SK-N-SH (cell line): ENCODE measurements around the gene CD36. TPM values are rescaled to one million over a fixed set of nuclear protein-coding genes. Genes with fewer than 3 reads are reported as not detected.
A peak's percentile ranks its signal among the peaks of the same experiment; 100 is the strongest.

ENCODE experiments used
- CTCF ChIA-PET: fragments of 300-600, 350-600 bp; formaldehyde crosslinking; extraction: SDS; loops from one replicate; lab custom pipeline; 2021; lab: Yijun Ruan, JAX
- POLR2A ChIA-PET: fragments of 350-600 bp; sonication (Branson Sonifier 250); formaldehyde crosslinking; extraction: SDS; loops from one replicate; lab custom pipeline; 2020; ENCODE audit warnings: antibody characterized with exemption, inconsistent platforms; lab: Yijun Ruan, JAX
- DNase-seq: peaks from one replicate; pipeline ENCODE4 v3.0.0; 2012
- H2AFZ ChIP-seq: fragments of 200-600 bp; sonication (generic); 2 replicates; pipeline ENCODE4 v1.8.1; 2016; ENCODE audit warnings: antibody characterized with exemption, mild to moderate bottlenecking, low read depth
- H3F3A ChIP-seq: fragments of 200-600 bp; sonication (generic); replicated peaks from 2 replicates; pipeline ENCODE3; 2016; ENCODE audit warnings: antibody characterized with exemption, mild to moderate bottlenecking; ENCODE audit not compliant: insufficient read depth
- H3K27ac ChIP-seq, 2 experiments: fragments of 200-500 bp in 1 of 2; fragments of 200-600 bp in 1 of 2; sonication (Bioruptor generic) in 1 of 2; sonication (generic), shearing (Covaris generic) in 1 of 2; 2 replicates each; pipeline versions ENCODE4 v1.5.1 to v1.6.1; 2014 to 2016; ENCODE audit warnings: low read depth in 2 of 2, inconsistent platforms in 1 of 2, low read length in 1 of 2, mild to moderate bottlenecking in 1 of 2, mixed read lengths in 1 of 2
- H3K27me3 ChIP-seq: fragments of 200-600 bp; sonication (generic), shearing (Covaris generic); 2 replicates; pipeline ENCODE4 v1.6.1; 2016; ENCODE audit warnings: mixed run types; ENCODE audit not compliant: insufficient read depth
- H3K36me3 ChIP-seq, 2 experiments: fragments of 200-500 bp in 1 of 2; fragments of 200-600 bp in 1 of 2; sonication (Bioruptor generic) in 1 of 2; sonication (generic) in 1 of 2; replicated peaks in 1 of 2; 2 replicates each; pipeline versions ENCODE3 to v1.5.1; 2014 to 2016; ENCODE audit warnings: low read length in 1 of 2, mild to moderate bottlenecking in 1 of 2; ENCODE audit not compliant: insufficient read depth in 2 of 2, control insufficient read depth in 1 of 2
- H3K4me1 ChIP-seq, 2 experiments: fragments of 200-500 bp in 1 of 2; fragments of 200-600 bp in 1 of 2; sonication (Bioruptor generic) in 1 of 2; sonication (generic), shearing (Covaris generic) in 1 of 2; 2 replicates each; pipeline versions ENCODE4 v1.5.1 to v1.6.1; 2014 to 2016; ENCODE audit warnings: low read depth in 1 of 2, low read length in 1 of 2, mixed run types in 1 of 2; ENCODE audit not compliant: insufficient read depth in 2 of 2, control insufficient read depth in 1 of 2
- H3K4me2 ChIP-seq: fragments of 200-600 bp; sonication (generic), shearing (Covaris generic); 2 replicates; pipeline ENCODE4 v1.6.1; 2017; ENCODE audit warnings: mixed run types
- H3K4me3 ChIP-seq, 2 experiments: fragments of 200-500 bp in 1 of 2; fragments of 200-600 bp in 1 of 2; sonication (Bioruptor generic) in 1 of 2; sonication (generic), shearing (Covaris generic) in 1 of 2; 2 replicates each; pipeline versions ENCODE4 v1.5.1 to v1.8.1; 2014 to 2016; ENCODE audit warnings: low read depth in 2 of 2, inconsistent platforms in 1 of 2, low read length in 1 of 2, mild to moderate bottlenecking in 1 of 2, mixed read lengths in 1 of 2, moderate library complexity in 1 of 2
- H3K79me2 ChIP-seq: fragments of 200-600 bp; sonication (generic); 2 replicates; pipeline ENCODE4 v1.8.1; 2017; ENCODE audit warnings: mild to moderate bottlenecking; ENCODE audit not compliant: insufficient read depth
- H3K9ac ChIP-seq: fragments of 200-600 bp; sonication (generic); 2 replicates; pipeline ENCODE4 v1.6.1; 2017; ENCODE audit warnings: mixed run types
- H3K9me2 ChIP-seq: fragments of 200-600 bp; sonication (generic); 2 replicates; pipeline ENCODE4 v1.6.1; 2017; ENCODE audit warnings: mixed run types
- H3K9me3 ChIP-seq: fragments of 200-600 bp; sonication (generic); 2 replicates; pipeline ENCODE4 v1.6.1; 2017; ENCODE audit warnings: mixed run types, mild to moderate bottlenecking, moderate library complexity
- H4K20me1 ChIP-seq: fragments of 200-600 bp; sonication (generic); 2 replicates; pipeline ENCODE4 v1.6.1; 2017; ENCODE audit warnings: mild to moderate bottlenecking, mixed run types; ENCODE audit not compliant: insufficient read depth
- CTCF ChIP-seq: fragments of 200-600 bp; sonication (generic); IDR thresholded peaks from 2 replicates; pipeline ENCODE4 v1.6.1; 2017; ENCODE audit warnings: antibody characterized with exemption, mild to moderate bottlenecking, moderate library complexity
- EP300 ChIP-seq, 2 experiments: IDR thresholded peaks; 2 replicates each; pipeline versions ENCODE4 v1.4.0 to v1.6.1; 2012; ENCODE audit warnings: borderline replicate concordance in 1 of 2, low read depth in 1 of 2, low read length in 1 of 2
- FOSL2 ChIP-seq: IDR thresholded peaks from 2 replicates; pipeline ENCODE4 v1.4.0; 2012; ENCODE audit warnings: low read depth, mild to moderate bottlenecking, moderate library complexity, borderline replicate concordance
- GABPA ChIP-seq: IDR thresholded peaks from 2 replicates; pipeline ENCODE4 v1.4.0; 2012; ENCODE audit warnings: low read depth, mild to moderate bottlenecking
- IRF3 ChIP-seq: fragments of 150-350 bp; IDR thresholded peaks from 2 replicates; pipeline ENCODE4 v1.6.1; 2016; ENCODE audit warnings: mild to moderate bottlenecking, low read depth, low read length
- JUND ChIP-seq: IDR thresholded peaks from 2 replicates; pipeline ENCODE4 v1.4.0; 2012
- NRF1 ChIP-seq: IDR thresholded peaks from 2 replicates; pipeline ENCODE4 v1.6.1; 2012; ENCODE audit warnings: low read depth, mild to moderate bottlenecking, low read length
- PBX3 ChIP-seq: IDR thresholded peaks from 2 replicates; pipeline ENCODE4; 2012
- POLR2AphosphoS5 ChIP-seq: IDR thresholded peaks from 2 replicates; pipeline ENCODE4 v1.6.1; 2012; ENCODE audit warnings: low read depth, low read length
- RCOR1 ChIP-seq: fragments of 150-350 bp; IDR thresholded peaks from 2 replicates; pipeline ENCODE4 v1.6.1; 2017; ENCODE audit warnings: antibody characterized with exemption, low read length
- REST ChIP-seq: IDR thresholded peaks from 2 replicates; pipeline ENCODE4 v1.6.1; 2012; ENCODE audit warnings: mild to moderate bottlenecking, low read depth, low read length, moderate library complexity
- TAF1 ChIP-seq: IDR thresholded peaks from 2 replicates; pipeline ENCODE4 v1.6.1; 2012; ENCODE audit warnings: low read depth, mild to moderate bottlenecking, low read length, moderate library complexity, borderline replicate concordance
- USF1 ChIP-seq: IDR thresholded peaks from 2 replicates; pipeline ENCODE4 v1.4.0; 2012; ENCODE audit warnings: low read depth, borderline replicate concordance
- USF2 ChIP-seq: fragments of 150-350 bp; IDR thresholded peaks from 2 replicates; pipeline ENCODE4 v1.6.1; 2017; ENCODE audit warnings: antibody characterized with exemption, low read length, low read depth, borderline replicate concordance
- YY1 ChIP-seq: IDR thresholded peaks from 2 replicates; pipeline ENCODE4 v1.4.0; 2012; ENCODE audit warnings: low read depth, mild to moderate bottlenecking
- WGBS: methylation state at CpG from one replicate; pipeline ENCODE4 v1.1.6; 2017; ENCODE audit warnings: low lambda C conversion rate; 5-methylcytosine and 5-hydroxymethylcytosine counted together
- polyA plus RNA-seq, 3 experiments: library from polyadenylated mRNA; depleted of rRNA; stranded (reverse); fragments of >200 nt; gene quantifications; 2 replicates each; pipeline ENCODE4 v1.2.3, GENCODE V29; 2012

CD36 gene
- polyA plus RNA-seq, 1 of the 3 experiments (the other 2 are of a cell fraction), result 0.10 TPM

- no peak for DNase-seq
- Histone ChIP-seq H3K9me2 (no peaks in the 10 kb centered on the region), H2AFZ (0 out of 2 replicates have a peak overlapping the region, but pooled peaks have one; percentile 33), H4K20me1 (no peaks in the 10 kb centered on the region), H3K4me2 (no peak overlapping the region), H3K9ac (no peak overlapping the region), H3K27ac (no peak overlapping the region), H3F3A (no peaks in the 10 kb centered on the region), H3K4me1 (peaks cover 0 to 4% of the 10 kb centered on the region in 2 experiments; a peak in 2 of 4 replicates), H3K79me2 (no peaks in the 10 kb centered on the region), H3K36me3 (no peaks in the 10 kb centered on the region), H3K9me3 (no peaks in the 10 kb centered on the region), H3K4me3 (no peak overlapping the region), H3K27me3 (no peaks in the 10 kb centered on the region)
- POLR2A ChIA-PET, result interaction anchor here (0.5 kb wide), 1 partner anchor 254 kb away, joined by 3 read pairs; no protein-coding TSS in a partner anchor
- CTCF ChIA-PET, result interaction anchor here (1.0 to 1.5 kb wide), 3 partner anchors 9 to 19 kb away, joined by 4 to 6 read pairs (median 4); no protein-coding TSS in a partner anchor
- no peak for TF ChIP-seq EP300 (IDR thresholded peaks at IDR 0.05; ENCODE audit: borderline replicate concordance in 1 of 2, low read depth in 1 of 2, low read length in 1 of 2)
- TF ChIP-seq TAF1, result no peak
- TF ChIP-seq REST, result no peak
- no peak for TF ChIP-seq FOSL2
- TF ChIP-seq IRF3, result no peak
- no peak for TF ChIP-seq PBX3
- TF ChIP-seq CTCF, result no peak
- TF ChIP-seq JUND, result no peak
- no peak for TF ChIP-seq RCOR1
- TF ChIP-seq USF2, result no peak
- no peak for TF ChIP-seq GABPA
- no peak for TF ChIP-seq YY1
- TF ChIP-seq USF1, result no peak
- no peak for TF ChIP-seq POLR2AphosphoS5
- TF ChIP-seq NRF1, result no peak
- WGBS, result 89% methylated on average over 9 of the region's 9 CpGs
These were observed 7.8 kb downstream of the CD36 start for GRCh38 chr7:80646083-80646865.
